HCT116 (cell line): Measurements from ENCODE around the gene QPCT. TPM values are rescaled to one million over a fixed set of nuclear protein-coding genes. Genes with fewer than 3 reads are reported as not detected.

ENCODE experiments used
- ATAC-seq: fragments of 200-7000 bp; cut with Tn5 transposase; 2 replicates; pipeline ENCODE4 v1.9.1; 2020; ENCODE audit warnings: mild to moderate bottlenecking, moderate library complexity
- BruUV-seq: library from RNA; stranded (reverse); fragments of 400-500 nt; replicated peaks from 2 replicates; lab custom pipeline; 2021; lab: Mats Ljungman, UMichigan
- CTCF ChIA-PET: fragments of 300-600 bp; sonication (Branson Sonifier 250); formaldehyde crosslinking; loops from one replicate; lab custom pipeline; 2021; ENCODE audit warnings: antibody characterized with exemption; lab: Charles Lee
- POLR2A ChIA-PET: fragments of 300-600, 350-600 bp; sonication (Branson Sonifier 250); formaldehyde crosslinking; loops from one replicate; lab custom pipeline; 2021; ENCODE audit warnings: antibody characterized with exemption; lab: Charles Lee
- RAD21 ChIA-PET, 2 experiments: fragments of 300-600 bp; sonication (Branson Sonifier 250); formaldehyde crosslinking; loops; one replicate each; lab custom pipeline; 2023; ENCODE audit warnings: low total read pairs in 2 of 2; ENCODE audit not compliant: uncharacterized antibody in 2 of 2, unreplicated experiment in 2 of 2, low non-redundant PET in 1 of 2; lab: Charles Lee
- DNase-seq: peaks from one replicate; pipeline ENCODE4 v3.0.0-alpha.2; 2010; ENCODE audit warnings: low read depth, low spot score
- H2AFZ ChIP-seq: fragments of 200-600 bp; shearing (Covaris generic), sonication (generic); 2 replicates; pipeline ENCODE4 v1.6.1; 2017; ENCODE audit warnings: low read depth, mixed run types, mixed read lengths, antibody characterized with exemption, low read length; ENCODE audit not compliant: poor library complexity, severe bottlenecking
- H3K27ac ChIP-seq: 2 replicates; pipeline ENCODE4 v1.5.1; 2012; ENCODE audit warnings: low read depth, low read length
- H3K27me3 ChIP-seq: fragments of 200-600 bp; sonication (generic); 2 replicates; pipeline ENCODE4 v1.6.1; 2016; ENCODE audit warnings: mixed run types, low read length, mixed read lengths; ENCODE audit not compliant: insufficient read depth
- H3K36me3 ChIP-seq, 2 experiments: fragments of 200-500 bp in 1 of 2; fragments of 200-600 bp in 1 of 2; sonication (Bioruptor generic) in 1 of 2; sonication (generic) in 1 of 2; 2 replicates each; pipeline versions ENCODE4 v1.5.1 to v1.6.1; 2014 to 2016; ENCODE audit warnings: low read length in 2 of 2, inconsistent platforms in 1 of 2, mixed read lengths in 1 of 2, mixed run types in 1 of 2; ENCODE audit not compliant: insufficient read depth in 2 of 2, control insufficient read depth in 1 of 2
- H3K4me1 ChIP-seq, 2 experiments: fragments of 200-600 bp in 1 of 2; sonication (generic) in 1 of 2; 2 replicates each; pipeline versions ENCODE4 v1.5.1 to v1.6.1; 2012 to 2017; ENCODE audit warnings: low read length in 2 of 2, inconsistent platforms in 1 of 2, mild to moderate bottlenecking in 1 of 2, mixed read lengths in 1 of 2, mixed run types in 1 of 2, moderate library complexity in 1 of 2; ENCODE audit not compliant: insufficient read depth in 2 of 2, control insufficient read depth in 1 of 2
- H3K4me2 ChIP-seq: fragments of 200-600 bp; sonication (generic); 2 replicates; pipeline ENCODE4 v1.6.1; 2017; ENCODE audit warnings: mixed run types, low read length, mixed read lengths
- H3K4me3 ChIP-seq, 2 experiments: fragments of 200-600 bp in 1 of 2; sonication (generic) in 1 of 2; replicated peaks in 1 of 2; 2 replicates each; pipeline ENCODE4 v1.5.1; 2011 to 2016; ENCODE audit warnings: low read length in 2 of 2, control low read depth in 1 of 2, low read depth in 1 of 2, mild to moderate bottlenecking in 1 of 2, mixed read lengths in 1 of 2, mixed run types in 1 of 2
- H3K79me2 ChIP-seq: fragments of 200-600 bp; sonication (generic); 2 replicates; pipeline ENCODE4 v1.6.1; 2017; ENCODE audit warnings: mild to moderate bottlenecking, mixed run types, low read length, moderate library complexity, mixed read lengths; ENCODE audit not compliant: insufficient read depth
- H3K9ac ChIP-seq: fragments of 200-600 bp; sonication (generic); 2 replicates; pipeline ENCODE4 v1.6.1; 2016; ENCODE audit warnings: low read length, mixed read lengths
- H3K9me2 ChIP-seq: fragments of 200-600 bp; sonication (generic), shearing (Covaris generic); 2 replicates; pipeline ENCODE4 v1.6.1; 2017; ENCODE audit warnings: mixed run types, mild to moderate bottlenecking, moderate library complexity; ENCODE audit not compliant: insufficient read depth
- H3K9me3 ChIP-seq, 2 experiments: fragments of 200-500 bp in 1 of 2; fragments of 200-600 bp in 1 of 2; sonication (Bioruptor generic) in 1 of 2; sonication (generic) in 1 of 2; 2 replicates each; pipeline ENCODE4 v1.6.1; 2014 to 2017; ENCODE audit warnings: low read length in 2 of 2, mixed read lengths in 2 of 2, inconsistent platforms in 1 of 2, low read depth in 1 of 2, mild to moderate bottlenecking in 1 of 2, mixed run types in 1 of 2, moderate library complexity in 1 of 2; ENCODE audit not compliant: control insufficient read depth in 1 of 2, insufficient read depth in 1 of 2
- H4K20me1 ChIP-seq: fragments of 200-600 bp; sonication (generic), shearing (Covaris generic); 2 replicates; pipeline ENCODE4 v1.6.1; 2017; ENCODE audit warnings: mixed run types, mild to moderate bottlenecking, moderate library complexity; ENCODE audit not compliant: insufficient read depth
- EZH2phosphoT487 ChIP-seq: fragments of 200-600 bp; IDR thresholded peaks from 2 replicates; pipeline ENCODE4 v1.6.1; 2018; ENCODE audit warnings: antibody characterized with exemption, borderline replicate concordance
- RAD21 ChIP-seq: IDR thresholded peaks from 2 replicates; pipeline ENCODE4 v1.6.1; 2012; ENCODE audit warnings: low read depth, mild to moderate bottlenecking
- SP1 ChIP-seq: IDR thresholded peaks from 2 replicates; pipeline ENCODE4 v1.6.1; 2012; ENCODE audit warnings: low read depth
- TCF7L2 ChIP-seq: IDR thresholded peaks from 2 replicates; pipeline ENCODE4 v1.7.0; 2011; ENCODE audit warnings: borderline replicate concordance, inconsistent platforms; ENCODE audit not compliant: insufficient read depth, insufficient read length; ENCODE audit errors: extremely low read depth
- intact Hi-C: fragments of 100-400 bp; cut with micrococcal nuclease; formaldehyde crosslinking; loops from 2 replicates; pipeline ENCODE4 v1.10.0; 2022
- total RNA-seq: library from RNA; stranded (reverse); gene quantifications from one replicate; pipeline ENCODE4 v1.2.1, GENCODE V29; 2021; ENCODE audit not compliant: unreplicated experiment
- TF ChIP-seq, protein P1 (sequence below): IDR thresholded peaks from 2 replicates; pipeline ENCODE4 v1.6.1; 2012
- TF ChIP-seq, protein P2 (sequence below), 3 experiments: fragments of 200-600 bp in 1 of 3; sonication (generic) in 1 of 3; IDR thresholded peaks in 2 of 3; conservative IDR thresholded peaks in 1 of 3; 2 replicates each; pipeline ENCODE4 v1.5.1; 2012 to 2017; ENCODE audit warnings: low read depth in 2 of 3, low read length in 2 of 3, antibody characterized with exemption in 1 of 3, borderline replicate concordance in 1 of 3, control low read depth in 1 of 3, mild to moderate bottlenecking in 1 of 3, mixed read lengths in 1 of 3, mixed run types in 1 of 3, moderate library complexity in 1 of 3; ENCODE audit not compliant: insufficient read depth in 1 of 3

Gene QPCT
- total RNA-seq, 1 experiment from 2014 or later = not detected

DNA sequence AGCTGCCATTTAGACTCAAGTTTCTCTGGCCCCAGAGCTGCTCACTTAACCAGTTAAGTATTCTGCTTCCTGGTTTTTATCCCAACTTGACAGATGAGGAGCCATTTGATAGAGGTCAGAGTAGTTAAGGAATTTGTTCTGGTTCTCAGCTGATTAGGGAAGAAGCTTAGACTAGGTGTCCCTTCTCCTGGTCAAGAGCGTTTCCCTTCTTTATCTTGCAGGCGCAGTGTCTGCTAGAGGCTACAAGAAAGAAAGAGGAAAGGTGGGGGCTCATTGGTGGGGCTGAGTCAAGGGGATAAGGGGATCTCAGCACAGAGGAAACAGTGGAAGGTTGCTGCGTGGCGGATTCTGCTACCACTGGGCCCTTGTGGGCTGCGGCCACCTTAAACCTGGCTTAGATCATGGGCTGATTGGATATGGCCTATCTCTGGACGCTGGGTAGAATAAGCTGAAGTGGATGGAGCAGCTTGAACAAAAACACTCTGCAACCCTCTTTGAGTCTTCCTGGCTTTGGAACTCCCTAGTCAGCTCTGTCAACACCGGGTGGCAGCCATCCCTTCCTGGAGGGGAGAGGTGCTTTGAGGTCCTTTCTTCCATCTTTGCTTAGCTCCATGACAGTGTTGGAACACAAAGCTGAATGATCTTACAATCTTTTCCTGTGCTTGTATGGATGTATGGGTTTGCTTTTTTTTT, 70.8 kb downstream of the QPCT start:
- TF ChIP-seq TCF7L2 (no peak), EZH2phosphoT487 (no peak), RAD21 (peak; percentile 64), SP1 (no peak)
- TF ChIP-seq, protein P1, sequence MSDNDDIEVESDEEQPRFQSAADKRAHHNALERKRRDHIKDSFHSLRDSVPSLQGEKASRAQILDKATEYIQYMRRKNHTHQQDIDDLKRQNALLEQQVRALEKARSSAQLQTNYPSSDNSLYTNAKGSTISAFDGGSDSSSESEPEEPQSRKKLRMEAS = no peak
- TF ChIP-seq, protein P2, sequence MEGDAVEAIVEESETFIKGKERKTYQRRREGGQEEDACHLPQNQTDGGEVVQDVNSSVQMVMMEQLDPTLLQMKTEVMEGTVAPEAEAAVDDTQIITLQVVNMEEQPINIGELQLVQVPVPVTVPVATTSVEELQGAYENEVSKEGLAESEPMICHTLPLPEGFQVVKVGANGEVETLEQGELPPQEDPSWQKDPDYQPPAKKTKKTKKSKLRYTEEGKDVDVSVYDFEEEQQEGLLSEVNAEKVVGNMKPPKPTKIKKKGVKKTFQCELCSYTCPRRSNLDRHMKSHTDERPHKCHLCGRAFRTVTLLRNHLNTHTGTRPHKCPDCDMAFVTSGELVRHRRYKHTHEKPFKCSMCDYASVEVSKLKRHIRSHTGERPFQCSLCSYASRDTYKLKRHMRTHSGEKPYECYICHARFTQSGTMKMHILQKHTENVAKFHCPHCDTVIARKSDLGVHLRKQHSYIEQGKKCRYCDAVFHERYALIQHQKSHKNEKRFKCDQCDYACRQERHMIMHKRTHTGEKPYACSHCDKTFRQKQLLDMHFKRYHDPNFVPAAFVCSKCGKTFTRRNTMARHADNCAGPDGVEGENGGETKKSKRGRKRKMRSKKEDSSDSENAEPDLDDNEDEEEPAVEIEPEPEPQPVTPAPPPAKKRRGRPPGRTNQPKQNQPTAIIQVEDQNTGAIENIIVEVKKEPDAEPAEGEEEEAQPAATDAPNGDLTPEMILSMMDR (IDR thresholded peaks at IDR 0.05 in 2 of 3, conservative IDR thresholded peaks at IDR 0.05 in 1 of 3; ENCODE audit: borderline replicate concordance in 1 of 3, insufficient read depth in 1 of 3, low read depth in 2 of 3, low read length in 2 of 3) = peak in 1 of 3 experiments; percentile 22; a peak in 1 of 6 replicates
- H3K9ac ChIP-seq = no peak overlapping the region
- no peak overlapping the region for H3K4me3 ChIP-seq
- no peaks in the 10 kb centered on the region for H3K79me2 ChIP-seq
- ChIA-PET CTCF (interaction anchor here (0.5 to 8.8 kb wide), 16 partner anchors 10 to 476 kb away, joined by 3 to 186 read pairs (median 4); no protein-coding TSS in a partner anchor), POLR2A (interaction anchor here (0.7 to 1.3 kb wide), 4 partner anchors 10 to 462 kb away, joined by 3 to 5 read pairs (median 4); no protein-coding TSS in a partner anchor), RAD21 (interaction anchor here (0.8 to 2.8 kb wide), 11 partner anchors 19 to 462 kb away, joined by 4 to 38 read pairs (median 7); no protein-coding TSS in a partner anchor)
- DNase-seq (no peak), ATAC-seq (no peak; the same call in 1 of the 2 replicates)
- no TSS peak for BruUV-seq
- no peaks in the 10 kb centered on the region for H3K4me1 ChIP-seq
- H3K27ac ChIP-seq = no peak overlapping the region
- H3K9me2 ChIP-seq = no peaks in the 10 kb centered on the region
- H3K9me3 ChIP-seq = no peaks in the 10 kb centered on the region
- intact Hi-C loops = loop anchor here (1.0 to 10.0 kb wide), 3 partner anchors 160 to 394 kb away; no protein-coding TSS in a partner anchor
- no peaks in the 10 kb centered on the region for H3K36me3 ChIP-seq
- no peaks in the 10 kb centered on the region for H3K27me3 ChIP-seq
- H4K20me1 ChIP-seq = no peaks in the 10 kb centered on the region
- no peak overlapping the region for H3K4me2 ChIP-seq
- H2AFZ ChIP-seq = peak overlapping the region; percentile 75
